HL-60 (cell line): ENCODE results near the gene DNASE1L1.

Source experiments
- CTCF ChIP-seq: IDR thresholded peaks from one replicate; pipeline ENCODE4 v1.5.1; 2011; ENCODE audit warnings: low read length, control low read depth, inconsistent platforms; ENCODE audit not compliant: insufficient read depth
- GABPA ChIP-seq: IDR thresholded peaks from 2 replicates; pipeline ENCODE4 v1.6.1; 2012; ENCODE audit warnings: low read depth
- POLR2AphosphoS5 ChIP-seq: IDR thresholded peaks from 2 replicates; pipeline ENCODE4 v1.6.1; 2012; ENCODE audit warnings: low read depth
- REST ChIP-seq: IDR thresholded peaks from 2 replicates; pipeline ENCODE4 v1.6.1; 2012; ENCODE audit warnings: low read depth; ENCODE audit not compliant: insufficient replicate concordance
- SPI1 ChIP-seq: IDR thresholded peaks from 2 replicates; pipeline ENCODE4 v1.6.1; 2012; ENCODE audit warnings: low read depth, mild to moderate bottlenecking, borderline replicate concordance

- TF ChIP-seq CTCF (no peak), POLR2AphosphoS5 (no peak), REST (no peak), GABPA (no peak), SPI1 (no peak)
Observed at GRCh38 chrX:154365052-154365600, 43.9 kb downstream of the DNASE1L1 start.
